Neural cell (in vitro differentiated cells): ENCODE data around the gene CKLF. TPM values are rescaled to one million over a fixed set of nuclear protein-coding genes. Genes with fewer than 3 reads are reported as not detected.

Experiments
- H2AFZ ChIP-seq: fragments of 200-600, 300-800 bp; sonication (generic), shearing (Covaris generic); 2 replicates; pipeline ENCODE4 v1.6.0; 2014; ENCODE audit warnings: low read depth, mild to moderate bottlenecking, antibody characterized with exemption, low read length, moderate library complexity
- H3F3A ChIP-seq: fragments of 200-600 bp; shearing (Covaris generic); 2 replicates; pipeline ENCODE4 v1.6.1; 2016; ENCODE audit warnings: mild to moderate bottlenecking, moderate library complexity, mixed read lengths, antibody characterized with exemption, low read length; ENCODE audit not compliant: insufficient read depth, poor library complexity, severe bottlenecking
- H3K27ac ChIP-seq: fragments of 200-600, 300-800 bp; sonication (generic), shearing (Covaris generic); 2 replicates; pipeline ENCODE4 v1.5.1; 2014; ENCODE audit warnings: mild to moderate bottlenecking, low read length, moderate library complexity
- H3K27me3 ChIP-seq: fragments of 300-800, 200-600 bp; sonication (generic), shearing (Covaris generic); 2 replicates; pipeline ENCODE4 v1.6.0; 2014; ENCODE audit warnings: mild to moderate bottlenecking, low read depth, low read length, moderate library complexity; ENCODE audit not compliant: insufficient read depth
- H3K36me3 ChIP-seq: fragments of 300-800, 200-600 bp; sonication (generic), shearing (Covaris generic); 2 replicates; pipeline ENCODE4 v1.5.1; 2014; ENCODE audit warnings: mild to moderate bottlenecking, antibody characterized with exemption, low read length, moderate library complexity; ENCODE audit not compliant: insufficient read depth
- H3K4me2 ChIP-seq: fragments of 300-800, 200-600 bp; sonication (generic), shearing (Covaris generic); 2 replicates; pipeline ENCODE4 v1.6.0; 2014; ENCODE audit warnings: mild to moderate bottlenecking, low read length
- H3K4me3 ChIP-seq: fragments of 300-800, 200-600 bp; sonication (generic), shearing (Covaris generic); 2 replicates; pipeline ENCODE4 v1.5.1; 2014; ENCODE audit warnings: mild to moderate bottlenecking, low read length, moderate library complexity
- H3K79me2 ChIP-seq: fragments of 200-600 bp; shearing (Covaris generic); replicated peaks from 2 replicates; pipeline ENCODE4 v1.6.0; 2014; ENCODE audit warnings: mild to moderate bottlenecking, low read length, moderate library complexity; ENCODE audit not compliant: insufficient read depth
- H3K9ac ChIP-seq: fragments of 300-800, 200-600 bp; sonication (generic), shearing (Covaris generic); 2 replicates; pipeline ENCODE4 v1.6.1; 2016; ENCODE audit warnings: mild to moderate bottlenecking, low read length, mixed read lengths
- H3K9me2 ChIP-seq: fragments of 200-600 bp; shearing (Covaris generic); 2 replicates; pipeline ENCODE4 v1.6.1; 2016; ENCODE audit warnings: mild to moderate bottlenecking, low read length, mixed read lengths; ENCODE audit not compliant: insufficient read depth
- H3K9me3 ChIP-seq: fragments of 200-600, 300-800 bp; sonication (generic), shearing (Covaris generic); 2 replicates; pipeline ENCODE4 v1.6.1; 2016; ENCODE audit warnings: mild to moderate bottlenecking, mixed run types, low read length, moderate library complexity, mixed read lengths
- H4K20me1 ChIP-seq: fragments of 200-600 bp; shearing (Covaris generic); 2 replicates; pipeline ENCODE4 v1.6.1; 2016; ENCODE audit warnings: mild to moderate bottlenecking, mixed run types; ENCODE audit not compliant: insufficient read depth
- EZH2 ChIP-seq: fragments of 200-600, 300-800 bp; shearing (Covaris generic), sonication (generic); IDR thresholded peaks from 2 replicates; pipeline ENCODE4 v1.6.1; 2014; ENCODE audit warnings: antibody characterized with exemption, low read length, borderline replicate concordance, mild to moderate bottlenecking; ENCODE audit not compliant: insufficient read depth, poor library complexity, severe bottlenecking
- MXI1 ChIP-seq: fragments of 450-650 bp; conservative IDR thresholded peaks from 2 replicates; pipeline ENCODE4 v1.6.1; 2014; ENCODE audit warnings: antibody characterized with exemption, mild to moderate bottlenecking; ENCODE audit not compliant: poor library complexity, severe bottlenecking
- POLR2AphosphoS5 ChIP-seq: IDR thresholded peaks from 2 replicates; pipeline ENCODE4 v1.6.1; 2012
- RAD21 ChIP-seq: fragments of 450-650 bp; conservative IDR thresholded peaks from 2 replicates; pipeline ENCODE4 v1.6.1; 2014; ENCODE audit warnings: antibody characterized with exemption, mild to moderate bottlenecking, moderate library complexity
- polyA plus RNA-seq: library from polyadenylated mRNA; depleted of rRNA; stranded (reverse); fragments of >200 nt; gene quantifications from 2 replicates; pipeline ENCODE4 v1.2.3, GENCODE V29; 2014
- TF ChIP-seq, protein P1 (sequence below): fragments of 450-650 bp; IDR thresholded peaks from 2 replicates; pipeline ENCODE4 v1.5.1; 2014; ENCODE audit warnings: antibody characterized with exemption, mild to moderate bottlenecking, moderate library complexity; ENCODE audit not compliant: poor library complexity, severe bottlenecking

CKLF gene
- polyA plus RNA-seq, 1 donor from 2014 or later: 40.8 TPM

DNA sequence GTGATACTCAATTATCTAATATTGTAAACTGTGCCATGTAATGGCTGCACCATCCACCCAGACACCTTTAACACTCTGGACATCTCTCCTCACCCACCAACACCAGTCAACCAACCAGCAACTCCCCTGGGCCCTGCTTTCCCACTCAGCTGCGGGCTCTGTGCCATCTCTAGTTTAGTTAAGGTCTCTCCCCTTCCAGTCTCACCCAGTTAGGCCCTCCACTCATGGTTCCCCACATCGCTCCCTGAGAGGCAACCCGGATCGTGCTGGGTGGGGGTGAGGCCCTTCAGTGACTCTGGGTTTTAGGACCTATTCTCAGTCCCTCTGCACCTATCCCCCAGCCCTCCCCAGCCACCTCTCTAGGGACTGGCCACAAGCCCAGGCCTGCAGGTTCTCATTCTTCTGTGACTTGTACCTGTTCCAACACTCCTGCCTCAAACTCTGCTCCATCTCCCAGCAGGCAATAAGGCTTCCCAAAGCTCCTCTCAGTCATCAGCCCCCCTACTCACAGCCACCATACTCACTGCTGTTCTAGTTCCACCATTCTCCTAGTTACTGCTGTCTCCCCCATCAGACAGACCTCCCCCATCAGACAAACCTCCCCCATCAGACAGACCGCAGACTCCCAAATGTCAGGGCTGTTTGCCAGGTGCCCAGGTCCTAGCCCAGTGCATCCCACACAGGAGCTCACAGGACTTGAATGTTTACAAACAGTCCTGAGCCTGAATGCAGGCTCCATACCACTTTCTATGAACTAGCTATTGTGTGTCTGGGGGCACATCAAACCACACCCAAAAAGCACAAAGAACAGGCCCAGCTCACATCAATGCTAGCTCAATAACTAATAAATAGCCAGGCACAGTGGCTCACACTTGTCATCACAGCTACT is 5.0 kb upstream of the CKLF start:
- Histone ChIP-seq H3K9ac (no peak overlapping the region), H3K9me3 (no peaks in the 10 kb centered on the region), H4K20me1 (no peaks in the 10 kb centered on the region), H3F3A (no peaks in the 10 kb centered on the region), H3K36me3 (no peaks in the 10 kb centered on the region), H3K79me2 (no peaks in the 10 kb centered on the region), H2AFZ (no peak overlapping the region), H3K27me3 (no peaks in the 10 kb centered on the region), H3K4me3 (no peak overlapping the region), H3K4me2 (no peak overlapping the region), H3K9me2 (no peaks in the 10 kb centered on the region), H3K27ac (no peak overlapping the region)
- TF ChIP-seq, protein P1, sequence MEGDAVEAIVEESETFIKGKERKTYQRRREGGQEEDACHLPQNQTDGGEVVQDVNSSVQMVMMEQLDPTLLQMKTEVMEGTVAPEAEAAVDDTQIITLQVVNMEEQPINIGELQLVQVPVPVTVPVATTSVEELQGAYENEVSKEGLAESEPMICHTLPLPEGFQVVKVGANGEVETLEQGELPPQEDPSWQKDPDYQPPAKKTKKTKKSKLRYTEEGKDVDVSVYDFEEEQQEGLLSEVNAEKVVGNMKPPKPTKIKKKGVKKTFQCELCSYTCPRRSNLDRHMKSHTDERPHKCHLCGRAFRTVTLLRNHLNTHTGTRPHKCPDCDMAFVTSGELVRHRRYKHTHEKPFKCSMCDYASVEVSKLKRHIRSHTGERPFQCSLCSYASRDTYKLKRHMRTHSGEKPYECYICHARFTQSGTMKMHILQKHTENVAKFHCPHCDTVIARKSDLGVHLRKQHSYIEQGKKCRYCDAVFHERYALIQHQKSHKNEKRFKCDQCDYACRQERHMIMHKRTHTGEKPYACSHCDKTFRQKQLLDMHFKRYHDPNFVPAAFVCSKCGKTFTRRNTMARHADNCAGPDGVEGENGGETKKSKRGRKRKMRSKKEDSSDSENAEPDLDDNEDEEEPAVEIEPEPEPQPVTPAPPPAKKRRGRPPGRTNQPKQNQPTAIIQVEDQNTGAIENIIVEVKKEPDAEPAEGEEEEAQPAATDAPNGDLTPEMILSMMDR: no peak
- no peak for TF ChIP-seq MXI1

GRCh38 chr16:66548068-66548467 is 4.3 kb upstream of the CKLF start:
- no peak overlapping the region for H2AFZ ChIP-seq
- no peak overlapping the region for H3K9ac ChIP-seq
- no peak overlapping the region for H3K4me3 ChIP-seq
- H3F3A ChIP-seq: no peaks in the 10 kb centered on the region
- TF ChIP-seq POLR2AphosphoS5: no peak
- no peak for TF ChIP-seq RAD21
- H3K36me3 ChIP-seq: no peaks in the 10 kb centered on the region
- H3K79me2 ChIP-seq: no peaks in the 10 kb centered on the region
- no peak overlapping the region for H3K4me2 ChIP-seq
- H3K27me3 ChIP-seq: no peaks in the 10 kb centered on the region
- no peaks in the 10 kb centered on the region for H3K9me2 ChIP-seq
- no peaks in the 10 kb centered on the region for H3K9me3 ChIP-seq
- no peak overlapping the region for H3K27ac ChIP-seq
- H4K20me1 ChIP-seq: no peaks in the 10 kb centered on the region

GRCh38 chr16:66548868-66549267 is 3.5 kb upstream of the CKLF start:
- no peaks in the 10 kb centered on the region for H3K79me2 ChIP-seq
- no peak for TF ChIP-seq RAD21
- no peak for TF ChIP-seq MXI1
- no peak for TF ChIP-seq EZH2

More at GRCh38 chr16:66548868-66549267, 3.5 kb upstream of the CKLF start:
- Histone ChIP-seq H3K27ac (no peak overlapping the region), H4K20me1 (no peaks in the 10 kb centered on the region), H3K9me3 (no peaks in the 10 kb centered on the region), H3K9me2 (no peaks in the 10 kb centered on the region), H2AFZ (no peak overlapping the region), H3K4me3 (peak overlapping the region; percentile 74), H3F3A (no peaks in the 10 kb centered on the region), H3K36me3 (no peaks in the 10 kb centered on the region), H3K9ac (peak overlapping the region; percentile 79), H3K27me3 (no peaks in the 10 kb centered on the region), H3K4me2 (peak overlapping the region; percentile 51)
